Left lung (tissue), 10 donors: ENCODE measurements around the gene ACRV1. TPM values are rescaled to one million over a fixed set of nuclear protein-coding genes. Genes with fewer than 3 reads are reported as not detected.

Experiments
- ATAC-seq: fragments of 200-7000 bp; cut with Tn5 transposase; one replicate; pipeline ENCODE4 v1.9.1; 2020; ENCODE audit warnings: moderate library complexity
- DNase-seq, 4 donors: peaks; one replicate each; pipeline ENCODE4 v3.0.0-alpha.2; 2013 to 2020
- H3K27ac ChIP-seq, 2 donors: fragments of 200-600 bp; sonication (generic) in 1 of 2; one replicate each; pipeline versions ENCODE4 v1.5.0 to v1.8.0; 2020 to 2021
- H3K27me3 ChIP-seq, 2 donors: fragments of 200-600 bp; sonication (generic) in 1 of 2; one replicate each; pipeline versions ENCODE4 v1.5.0 to v1.8.0; 2020 to 2021
- H3K36me3 ChIP-seq, 2 donors: fragments of 200-600 bp; sonication (generic) in 1 of 2; one replicate each; pipeline versions ENCODE4 v1.5.0 to v1.8.0; 2020 to 2021
- H3K4me1 ChIP-seq, 2 donors: fragments of 200-600 bp; one replicate each; pipeline ENCODE4 v1.8.0; 2021
- H3K4me3 ChIP-seq, 2 donors: fragments of 200-600 bp; sonication (generic) in 1 of 2; one replicate each; pipeline versions ENCODE4 v1.5.0 to v1.8.0; 2020 to 2021; ENCODE audit warnings: mild to moderate bottlenecking in 1 of 2
- H3K9me3 ChIP-seq, 2 donors: fragments of 200-600 bp; sonication (generic) in 1 of 2; one replicate each; pipeline versions ENCODE4 v1.5.0 to v1.8.0; 2020 to 2021
- CTCF ChIP-seq, 2 donors: fragments of 200-600 bp; sonication (generic) in 1 of 2; IDR thresholded peaks; one replicate each; pipeline versions ENCODE4 v1.5.0 to v1.8.0; 2021; ENCODE audit warnings: antibody characterized with exemption in 2 of 2
- intact Hi-C, 2 donors: fragments of 100-400 bp; cut with DNase I; formaldehyde crosslinking; loops; one replicate each; pipeline versions ENCODE4 v1.11.2 to v1.14.2; 2022
- polyA plus RNA-seq, 6 donors: library from polyadenylated mRNA; unstranded; fragments of 120-200 nt; gene quantifications; one replicate each; pipeline ENCODE4 v1.2.1, GENCODE V29; 2013; ENCODE audit not compliant: insufficient read length in 6 of 6
- total RNA-seq, 2 donors: library from RNA; stranded (reverse); fragmentation: NEBNext Ultra II Directional; extraction: Animal tissue kit (Norgen Biotek cat#: 25700); gene quantifications; one replicate each; pipeline ENCODE4 v1.2.1, GENCODE V29; 2021
- donor health status: DM: no; HTN: yes; CAD: no.
- donor health status: DM: no; HTN: no; CAD: no.

The ACRV1 gene
- total and polyA plus RNA-seq, 8 donors, result 0.84 to 1.5 (median 0.96) TPM; not detected in 2

- DNase-seq (no peak), ATAC-seq (no peak)
- Histone ChIP-seq H3K36me3 (peaks cover 0 to 6% of the 10 kb centered on the region in 2 donors), H3K4me1 (no peaks in the 10 kb centered on the region), H3K27me3 (no peaks in the 10 kb centered on the region), H3K9me3 (no peaks in the 10 kb centered on the region), H3K4me3 (no peak overlapping the region), H3K27ac (no peak overlapping the region)
- intact Hi-C loops, result no loop called here
- no peak for TF ChIP-seq CTCF (IDR thresholded peaks at IDR 0.05)
These were observed 1.2 kb downstream of the ACRV1 start for GRCh38 chr11:125679397-125679796.

GRCh38 chr11:125675196-125675595, 5.5 kb downstream of the ACRV1 start:
- Histone ChIP-seq H3K27me3 (no peaks in the 10 kb centered on the region), H3K4me3 (no peak overlapping the region), H3K9me3 (no peaks in the 10 kb centered on the region), H3K27ac (no peak overlapping the region), H3K36me3 (peaks cover 0 to 6% of the 10 kb centered on the region in 2 donors), H3K4me1 (no peaks in the 10 kb centered on the region)
- no peak for ATAC-seq
- intact Hi-C loops, result no loop called here
- no peak for TF ChIP-seq CTCF (IDR thresholded peaks at IDR 0.05)
- DNase-seq, result no peak

- H3K4me1 ChIP-seq, result no peaks in the 10 kb centered on the region
- no peak overlapping the region for H3K27ac ChIP-seq
- intact Hi-C loops, result no loop called here
- no peaks in the 10 kb centered on the region for H3K27me3 ChIP-seq
- H3K9me3 ChIP-seq, result no peaks in the 10 kb centered on the region
- ATAC-seq (no peak), DNase-seq (no peak)
- no peak overlapping the region for H3K4me3 ChIP-seq
- H3K36me3 ChIP-seq, result peaks cover 0 to 6% of the 10 kb centered on the region in 2 donors
- no peak for TF ChIP-seq CTCF (IDR thresholded peaks at IDR 0.05)
These were observed 6.4 kb downstream of the ACRV1 start for GRCh38 chr11:125674210-125674609.

GRCh38 chr11:125671561-125671960, 9.1 kb downstream of the ACRV1 start:
- TF ChIP-seq CTCF (IDR thresholded peaks at IDR 0.05), result no peak
- ATAC-seq (no peak), DNase-seq (no peak)
- H3K27me3 ChIP-seq, result no peaks in the 10 kb centered on the region
- no peak overlapping the region for H3K27ac ChIP-seq
- H3K9me3 ChIP-seq, result no peaks in the 10 kb centered on the region
- no peaks in the 10 kb centered on the region for H3K36me3 ChIP-seq
- intact Hi-C loops, result no loop called here
- no peaks in the 10 kb centered on the region for H3K4me1 ChIP-seq
- H3K4me3 ChIP-seq, result no peak overlapping the region

- Histone ChIP-seq H3K36me3 (no peaks in the 10 kb centered on the region), H3K27ac (no peak overlapping the region), H3K9me3 (peaks cover 0 to 4% of the 10 kb centered on the region in 2 donors), H3K4me3 (no peak overlapping the region), H3K4me1 (no peaks in the 10 kb centered on the region), H3K27me3 (no peaks in the 10 kb centered on the region)
- DNase-seq (no peak), ATAC-seq (no peak)
- no peak for TF ChIP-seq CTCF (IDR thresholded peaks at IDR 0.05)
- intact Hi-C loops, result no loop called here
These were observed 10.5 kb downstream of the ACRV1 start for GRCh38 chr11:125670172-125670571.
